ENCODE measurements around the gene SRRM1. TPM values are rescaled to one million over a fixed set of nuclear protein-coding genes. Genes with fewer than 3 reads are reported as not detected.

The SRRM1 gene
- total and polyA plus RNA-seq, 7 donors, result 31.2 to 78.4 (median 63.0) TPM

DNA sequence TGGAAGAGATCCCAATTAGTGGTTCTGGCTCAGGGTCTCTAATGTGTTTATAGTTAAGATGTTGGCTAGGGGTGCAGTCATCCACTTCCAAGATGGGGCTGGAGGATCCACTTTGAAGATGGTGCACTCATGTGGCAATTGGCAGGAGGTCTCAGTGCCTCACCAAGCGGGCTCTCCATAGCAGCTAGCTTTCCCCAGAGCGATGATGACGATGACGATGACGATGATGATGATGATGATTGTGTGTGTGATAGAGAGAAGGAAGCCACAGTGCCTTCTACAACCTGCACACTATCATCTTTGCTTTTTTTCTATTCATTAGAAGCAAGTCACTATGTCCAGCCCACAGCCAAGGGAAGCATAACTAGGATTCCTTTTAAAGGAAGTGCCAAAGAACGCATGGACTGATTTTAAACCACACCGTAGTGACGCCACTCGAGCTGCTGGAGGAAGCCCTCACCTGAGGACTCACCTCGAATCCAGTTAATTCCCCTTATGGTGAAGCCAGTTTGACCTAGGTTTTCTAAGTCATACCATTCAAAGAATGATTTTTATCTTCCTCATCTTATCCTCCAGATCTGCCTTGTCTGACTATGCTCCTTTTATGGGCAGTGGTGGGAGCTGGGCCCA lies 49.4 kb downstream of the SRRM1 start:
- no peak for ATAC-seq
- H3K4me1 ChIP-seq, result peaks cover 4% of the 10 kb centered on the region
- no peak overlapping the region for H3K4me3 ChIP-seq
- peaks cover 0 to 2% (median 0%) of the 10 kb centered on the region in 3 donors for H3K27me3 ChIP-seq (ENCODE audit: insufficient read depth in 3 of 3, low read length in 2 of 3)
- TF ChIP-seq CTCF (IDR thresholded peaks at IDR 0.05), result no peak
- H3K9me3 ChIP-seq, result no peaks in the 10 kb centered on the region
- 76 to 85% (median 84%) methylated on average over 10 of the region's 10 CpGs for WGBS, 3 donors
- no peaks in the 10 kb centered on the region for H3K36me3 ChIP-seq (ENCODE audit: insufficient read depth in 1 of 2, low read depth in 1 of 2)
- no peak for DNase-seq
- no peak overlapping the region for H3K27ac ChIP-seq
- intact Hi-C loops (cut with DNase I), result no loop called here

DNA sequence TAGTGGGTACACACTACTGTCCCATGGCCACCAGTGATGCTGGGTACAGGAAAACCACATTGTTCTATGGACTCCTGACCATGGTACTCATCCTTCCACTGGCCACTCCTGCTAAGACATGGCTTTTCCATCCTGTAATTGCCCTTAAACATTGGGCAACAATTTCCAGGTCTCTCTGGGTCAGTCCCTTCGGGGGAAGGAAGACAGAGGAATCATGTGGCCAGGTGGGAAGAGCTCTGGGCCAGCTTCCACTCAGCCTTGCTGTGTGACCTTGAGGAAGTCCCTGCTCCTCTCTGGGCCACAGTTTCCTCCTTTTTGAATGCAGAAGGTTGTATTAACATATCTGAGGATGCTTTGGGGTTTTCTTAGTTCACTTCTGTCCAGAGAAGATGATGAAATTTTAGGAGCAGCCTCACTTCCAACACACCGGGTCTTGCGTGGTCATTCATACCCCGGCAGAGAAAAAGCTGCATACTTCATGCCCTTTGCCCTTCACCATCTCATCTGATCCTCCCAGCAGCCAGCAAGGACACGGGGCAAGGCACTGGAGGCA lies 50.8 kb downstream of the SRRM1 start:
- H3K4me1 ChIP-seq, result peaks cover 4% of the 10 kb centered on the region
- intact Hi-C loops (cut with DNase I), result no loop called here
- WGBS, 3 donors, result 30 to 57% (median 32%) methylated on average over 5 of the region's 5 CpGs

DNA sequence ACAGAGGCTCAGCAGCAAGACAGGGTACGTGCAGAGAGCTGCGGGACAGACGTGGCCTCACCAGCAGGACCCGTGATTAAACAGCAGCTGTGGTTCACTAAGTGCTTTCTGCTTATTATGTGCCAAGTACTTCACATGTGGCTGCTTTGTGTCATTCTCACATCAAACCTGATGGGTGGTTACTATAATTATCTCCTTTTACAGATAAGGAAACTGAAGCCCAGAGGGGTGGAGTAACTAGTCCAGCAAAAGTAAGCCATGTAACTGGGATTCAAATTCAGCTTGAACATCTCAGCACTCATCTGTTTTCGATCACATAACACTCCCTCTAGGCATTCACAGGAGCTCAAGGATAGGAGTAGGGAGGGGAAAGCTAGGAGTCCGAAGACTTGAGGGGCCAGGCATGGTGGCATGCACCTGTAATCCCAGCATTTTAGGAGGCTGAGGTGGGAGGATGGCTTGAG lies 51.3 kb downstream of the SRRM1 start:
- H3K4me1 ChIP-seq, result peaks cover 4% of the 10 kb centered on the region

More for the DNA sequence above, 50.8 kb downstream of the SRRM1 start:
- Histone ChIP-seq H3K9me3 (no peaks in the 10 kb centered on the region), H3K27me3 (ENCODE audit: insufficient read depth in 3 of 3, low read length in 2 of 3) (peaks cover 0 to 2% (median 0%) of the 10 kb centered on the region in 3 donors), H3K36me3 (ENCODE audit: insufficient read depth in 1 of 2, low read depth in 1 of 2) (no peaks in the 10 kb centered on the region), H3K4me3 (no peak overlapping the region), H3K27ac (no peak overlapping the region)
- TF ChIP-seq CTCF (IDR thresholded peaks at IDR 0.05), result no peak
- DNase-seq (no peak), ATAC-seq (no peak)

GRCh38 chr1:24695202-24695974 lies 52.3 kb downstream of the SRRM1 start:
- Histone ChIP-seq H3K27me3 (ENCODE audit: insufficient read depth in 3 of 3, low read length in 2 of 3) (peaks cover 0 to 2% (median 0%) of the 10 kb centered on the region in 3 donors), H3K27ac (no peak overlapping the region), H3K36me3 (ENCODE audit: insufficient read depth in 1 of 2, low read depth in 1 of 2) (no peaks in the 10 kb centered on the region), H3K9me3 (no peaks in the 10 kb centered on the region), H3K4me1 (peaks cover 4% of the 10 kb centered on the region), H3K4me3 (no peak overlapping the region)
- peak in 1 of 2 donors; percentile 23 for DNase-seq
- ATAC-seq, result peak in 2 of 4 donors; percentile 38 to 44
- TF ChIP-seq CTCF (IDR thresholded peaks at IDR 0.05), result no peak
- 52 to 59% (median 58%) methylated on average over 7 of the region's 7 CpGs for WGBS, 3 donors
- intact Hi-C loops (cut with DNase I), result no loop called here

More for the DNA sequence above, 51.3 kb downstream of the SRRM1 start:
- peak in 2 of 4 donors; percentile 30 to 39 for ATAC-seq
- no peak for DNase-seq
- TF ChIP-seq CTCF (IDR thresholded peaks at IDR 0.05), result no peak
- Histone ChIP-seq H3K9me3 (no peaks in the 10 kb centered on the region), H3K36me3 (ENCODE audit: insufficient read depth in 1 of 2, low read depth in 1 of 2) (no peaks in the 10 kb centered on the region), H3K4me3 (no peak overlapping the region), H3K27me3 (ENCODE audit: insufficient read depth in 3 of 3, low read length in 2 of 3) (peaks cover 0 to 2% (median 0%) of the 10 kb centered on the region in 3 donors), H3K27ac (no peak overlapping the region)
- 24 to 29% (median 26%) methylated on average over 6 of the region's 6 CpGs for WGBS, 3 donors
- intact Hi-C loops (cut with DNase I), result no loop called here
